H9 (cell line): Measurements from ENCODE around the gene RNF148. TPM values are rescaled to one million over a fixed set of nuclear protein-coding genes. Genes with fewer than 3 reads are reported as not detected.

Experiments used
- DNase-seq: peaks from one replicate; pipeline ENCODE4 v3.0.0-alpha.2; 2017
- H2AFZ ChIP-seq: one replicate; pipeline ENCODE4 v1.6.1; 2013; ENCODE audit warnings: mild to moderate bottlenecking, low read length, control low read depth, moderate library complexity
- H2AK5ac ChIP-seq: 2 replicates; pipeline ENCODE4 v1.6.1; 2013; ENCODE audit warnings: low read length, control low read depth, mixed read lengths; ENCODE audit not compliant: insufficient read length
- H2BK120ac ChIP-seq: one replicate; pipeline ENCODE4 v1.6.1; 2013; ENCODE audit warnings: low read depth, mild to moderate bottlenecking, low read length, control low read depth, inconsistent platforms; ENCODE audit not compliant: poor library complexity, severe bottlenecking
- H2BK12ac ChIP-seq: 2 replicates; pipeline ENCODE4 v1.6.1; 2013; ENCODE audit warnings: low read length, control low read depth, mixed read lengths, low read depth; ENCODE audit not compliant: insufficient read length
- H2BK15ac ChIP-seq: 2 replicates; pipeline ENCODE4 v1.6.1; 2013; ENCODE audit warnings: low read depth, low read length, control low read depth
- H2BK20ac ChIP-seq: one replicate; pipeline ENCODE4 v1.6.1; 2013; ENCODE audit warnings: low read depth, mild to moderate bottlenecking, low read length, control low read depth, inconsistent platforms; ENCODE audit not compliant: poor library complexity, severe bottlenecking
- H2BK5ac ChIP-seq: 2 replicates; pipeline ENCODE4 v1.6.1; 2013; ENCODE audit warnings: low read length, control low read depth, mixed read lengths; ENCODE audit not compliant: insufficient read length
- H3K14ac ChIP-seq: 2 replicates; pipeline ENCODE4 v1.6.1; 2013; ENCODE audit warnings: low read length, control low read depth; ENCODE audit not compliant: insufficient read depth
- H3K18ac ChIP-seq: 2 replicates; pipeline ENCODE4 v1.6.1; 2013; ENCODE audit warnings: low read depth, mild to moderate bottlenecking, mixed read lengths, low read length, control low read depth; ENCODE audit not compliant: insufficient read length
- H3K23ac ChIP-seq: 2 replicates; pipeline ENCODE4 v1.6.1; 2013; ENCODE audit warnings: low read length, control low read depth, mixed read lengths, low read depth; ENCODE audit not compliant: insufficient read length
- H3K23me2 ChIP-seq: 2 replicates; pipeline ENCODE4 v1.6.1; 2013; ENCODE audit warnings: low read depth, mild to moderate bottlenecking, mixed read lengths, low read length, control low read depth; ENCODE audit not compliant: insufficient read length, poor library complexity, severe bottlenecking
- H3K27ac ChIP-seq: 2 replicates; pipeline ENCODE4 v1.5.1; 2013; ENCODE audit warnings: low read length, control low read depth, mixed read lengths, low read depth; ENCODE audit not compliant: insufficient read length
- H3K27me3 ChIP-seq: 2 replicates; pipeline ENCODE4 v1.6.1; 2013; ENCODE audit warnings: low read length, control low read depth, inconsistent platforms; ENCODE audit not compliant: insufficient read depth
- H3K4ac ChIP-seq: 2 replicates; pipeline ENCODE4 v1.6.1; 2013; ENCODE audit warnings: low read depth, mild to moderate bottlenecking, control low read depth, inconsistent platforms, low read length, moderate library complexity
- H3K4me1 ChIP-seq: 2 replicates; pipeline ENCODE4 v1.6.1; 2013; ENCODE audit warnings: low read length, control low read depth, inconsistent platforms; ENCODE audit not compliant: insufficient read depth
- H3K4me2 ChIP-seq: 2 replicates; pipeline ENCODE4 v1.6.1; 2013; ENCODE audit warnings: low read length, control low read depth, mixed read lengths; ENCODE audit not compliant: insufficient read length, insufficient read depth
- H3K56ac ChIP-seq: 2 replicates; pipeline ENCODE4 v1.6.1; 2013; ENCODE audit warnings: low read depth, mild to moderate bottlenecking, mixed read lengths, low read length, control low read depth; ENCODE audit not compliant: insufficient read length
- H3K79me1 ChIP-seq: 2 replicates; pipeline ENCODE4 v1.6.1; 2013; ENCODE audit warnings: low read depth, mild to moderate bottlenecking, moderate library complexity, low read length, control low read depth, inconsistent platforms; ENCODE audit not compliant: insufficient read depth, poor library complexity, severe bottlenecking
- H3K79me2 ChIP-seq: 2 replicates; pipeline ENCODE4 v1.6.1; 2013; ENCODE audit warnings: low read length, control low read depth, inconsistent platforms; ENCODE audit not compliant: insufficient read depth
- H3K9ac ChIP-seq: 2 replicates; pipeline ENCODE4 v1.6.1; 2013; ENCODE audit warnings: low read length, control low read depth, mixed read lengths; ENCODE audit not compliant: insufficient read length; ENCODE audit errors: extremely low read depth
- H3K9me3 ChIP-seq: one replicate; pipeline ENCODE4 v1.6.1; 2013; ENCODE audit warnings: low read depth, low read length, inconsistent platforms; ENCODE audit not compliant: control insufficient read depth
- H3T11ph ChIP-seq: one replicate; pipeline ENCODE4 v1.6.1; 2013; ENCODE audit warnings: mild to moderate bottlenecking, low read length, control low read depth, inconsistent platforms
- H4K20me1 ChIP-seq: one replicate; pipeline ENCODE4 v1.6.1; 2013; ENCODE audit not compliant: control insufficient read depth, insufficient read length, insufficient read depth
- H4K5ac ChIP-seq: 2 replicates; pipeline ENCODE4 v1.6.1; 2013; ENCODE audit warnings: low read depth, mild to moderate bottlenecking, mixed read lengths, low read length, control low read depth; ENCODE audit not compliant: insufficient read length
- H4K8ac ChIP-seq: replicated peaks from 2 replicates; pipeline ENCODE4 v1.6.1; 2013; ENCODE audit warnings: low read length, control low read depth, mixed read lengths, low read depth; ENCODE audit not compliant: insufficient read length
- H4K91ac ChIP-seq: 2 replicates; pipeline ENCODE4 v1.6.1; 2013; ENCODE audit warnings: low read depth, mild to moderate bottlenecking, moderate library complexity, mixed read lengths, low read length, control low read depth; ENCODE audit not compliant: insufficient read length
- H3K27ac Mint-ChIP-seq, 3 experiments: 2 replicates in 2 of 3; 3 replicates in 1 of 3; pipeline ENCODE4 v1.8.0; 2020 to 2021; ENCODE audit warnings: mixed read lengths in 3 of 3, mild to moderate bottlenecking in 1 of 3, moderate library complexity in 1 of 3
- H3K27me3 Mint-ChIP-seq: 2 replicates; pipeline ENCODE4 v1.8.0; 2021; ENCODE audit warnings: low read depth, mild to moderate bottlenecking, moderate library complexity, mixed read lengths
- H3K36me3 Mint-ChIP-seq, 3 experiments: 2 replicates in 2 of 3; 3 replicates in 1 of 3; pipeline ENCODE4 v1.8.0; 2020 to 2021; ENCODE audit warnings: low read depth in 3 of 3, mixed read lengths in 3 of 3; ENCODE audit not compliant: insufficient read depth in 1 of 3
- H3K4me1 Mint-ChIP-seq, 2 experiments: 2 replicates each; pipeline ENCODE4 v1.8.0; 2020; ENCODE audit warnings: mixed read lengths in 2 of 2
- H3K4me3 Mint-ChIP-seq, 2 experiments: 2 replicates in 1 of 2; 3 replicates in 1 of 2; pipeline ENCODE4 v1.8.0; 2020 to 2021; ENCODE audit warnings: mild to moderate bottlenecking in 2 of 2, mixed read lengths in 2 of 2, moderate library complexity in 1 of 2
- H3K9me3 Mint-ChIP-seq, 2 experiments: 2 replicates in 1 of 2; 3 replicates in 1 of 2; pipeline ENCODE4 v1.8.0; 2020; ENCODE audit warnings: mild to moderate bottlenecking in 2 of 2, mixed read lengths in 2 of 2, moderate library complexity in 1 of 2
- WGBS: extraction: QIAGEN DNeasy Blood & Tissue Kit; methylation state at CpG from one replicate; pipeline ENCODE4 v1.1.7; 2013; ENCODE audit warnings: missing lambda C conversion rate, low lambda C conversion rate, mixed read lengths; ENCODE audit not compliant: insufficient read length; ENCODE audit errors: extremely low coverage; 5-methylcytosine and 5-hydroxymethylcytosine counted together
- total RNA-seq: library from RNA; stranded (reverse); gene quantifications from 2 replicates; pipeline ENCODE4 v1.2.1, GENCODE V29; 2021
- TF ChIP-seq, protein P1 (sequence below): fragments of 200-600 bp; sonication (generic); conservative IDR thresholded peaks from 3 replicates; pipeline ENCODE4 v1.8.0; 2021; ENCODE audit warnings: antibody characterized with exemption, mild to moderate bottlenecking

RNF148 gene
- total RNA-seq, 1 experiment from 2014 or later, result 0.39 TPM

DNA sequence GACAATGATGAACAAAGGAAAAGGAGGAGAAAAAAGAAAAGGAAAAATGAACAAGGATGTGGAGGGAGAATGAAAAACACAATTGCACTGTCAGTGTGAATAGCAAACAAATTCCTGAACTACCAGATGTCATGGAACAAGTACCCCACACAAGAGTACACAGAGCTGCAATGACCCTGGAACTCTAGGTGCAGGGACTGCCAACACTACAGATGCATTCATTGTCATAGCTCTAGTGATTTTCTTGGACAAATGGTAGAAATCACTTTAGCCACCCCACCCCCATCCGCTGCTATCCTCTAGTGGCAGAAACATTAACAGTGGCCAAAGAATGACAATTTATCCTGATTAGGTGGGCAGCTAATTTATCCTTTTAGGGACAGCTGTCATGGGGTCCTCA is 6.9 kb downstream of the RNF148 start:
- Histone ChIP-seq H3K4ac (no peak overlapping the region), H3K14ac (no peak overlapping the region), H2AFZ (no peak overlapping the region), H2BK12ac (no peak overlapping the region), H3T11ph (no peak overlapping the region), H3K27me3 (no peaks in the 10 kb centered on the region), H3K56ac (no peak overlapping the region), H3K9me3 (peaks cover 5% of the 10 kb centered on the region), H3K23ac (no peak overlapping the region), H3K4me2 (no peak overlapping the region), H3K79me1 (no peaks in the 10 kb centered on the region), H3K23me2 (no peaks in the 10 kb centered on the region), H3K9ac (no peak overlapping the region), H3K18ac (no peak overlapping the region), H4K8ac (no peak overlapping the region), H3K4me1 (no peaks in the 10 kb centered on the region; the same call in 1 of the 2 replicates), H2BK5ac (no peak overlapping the region), H2BK120ac (no peak overlapping the region), H2BK20ac (no peak overlapping the region), H2AK5ac (no peak overlapping the region), H3K79me2 (no peaks in the 10 kb centered on the region), H3K27ac (no peak overlapping the region), H4K91ac (no peak overlapping the region), H4K20me1 (no peaks in the 10 kb centered on the region), H2BK15ac (no peak overlapping the region), H4K5ac (no peak overlapping the region)
- no CpG with 5 or more reads among the region's 1 CpG for WGBS
- H3K4me1 Mint-ChIP-seq, result peaks cover 10 to 11% of the 10 kb centered on the region in 2 experiments
- peaks cover 10 to 13% of the 10 kb centered on the region in 2 experiments for H3K9me3 Mint-ChIP-seq
- H3K36me3 Mint-ChIP-seq, result peaks cover 9 to 12% (median 9%) of the 10 kb centered on the region in 3 experiments
- H3K27ac Mint-ChIP-seq, result no peak overlapping the region
- H3K27me3 Mint-ChIP-seq, result no peaks in the 10 kb centered on the region
- no peak for DNase-seq
- no peak overlapping the region for H3K4me3 Mint-ChIP-seq
- TF ChIP-seq, protein P1, sequence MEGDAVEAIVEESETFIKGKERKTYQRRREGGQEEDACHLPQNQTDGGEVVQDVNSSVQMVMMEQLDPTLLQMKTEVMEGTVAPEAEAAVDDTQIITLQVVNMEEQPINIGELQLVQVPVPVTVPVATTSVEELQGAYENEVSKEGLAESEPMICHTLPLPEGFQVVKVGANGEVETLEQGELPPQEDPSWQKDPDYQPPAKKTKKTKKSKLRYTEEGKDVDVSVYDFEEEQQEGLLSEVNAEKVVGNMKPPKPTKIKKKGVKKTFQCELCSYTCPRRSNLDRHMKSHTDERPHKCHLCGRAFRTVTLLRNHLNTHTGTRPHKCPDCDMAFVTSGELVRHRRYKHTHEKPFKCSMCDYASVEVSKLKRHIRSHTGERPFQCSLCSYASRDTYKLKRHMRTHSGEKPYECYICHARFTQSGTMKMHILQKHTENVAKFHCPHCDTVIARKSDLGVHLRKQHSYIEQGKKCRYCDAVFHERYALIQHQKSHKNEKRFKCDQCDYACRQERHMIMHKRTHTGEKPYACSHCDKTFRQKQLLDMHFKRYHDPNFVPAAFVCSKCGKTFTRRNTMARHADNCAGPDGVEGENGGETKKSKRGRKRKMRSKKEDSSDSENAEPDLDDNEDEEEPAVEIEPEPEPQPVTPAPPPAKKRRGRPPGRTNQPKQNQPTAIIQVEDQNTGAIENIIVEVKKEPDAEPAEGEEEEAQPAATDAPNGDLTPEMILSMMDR, result no peak
